Measurements from ENCODE around the gene FPR2. TPM values are rescaled to one million over a fixed set of nuclear protein-coding genes. Genes with fewer than 3 reads are reported as not detected.

The FPR2 gene
- total and polyA plus RNA-seq, 12 donors: 0.17 to 5.8 (median 0.64) TPM; not detected in 1

- peaks cover 0 to 53% (median 22%) of the 10 kb centered on the region in 7 donors for H3K27me3 ChIP-seq
- intact Hi-C loops (cut with DNase I): no loop called here
- H3K4me1 ChIP-seq: peaks cover 0 to 57% (median 0%) of the 10 kb centered on the region in 9 donors
- DNase-seq (no peak), ATAC-seq (no peak)
- H3K27ac ChIP-seq: peak overlapping the region in 1 of 10 donors; percentile 34
- WGBS, 2 donors: 74 to 79% methylated on average over 13 of the region's 13 CpGs
- no peak for TF ChIP-seq CTCF (IDR thresholded peaks at IDR 0.05)
- no peaks in the 10 kb centered on the region for H3K9me3 ChIP-seq
- no peak overlapping the region for H3K4me3 ChIP-seq
- H3K36me3 ChIP-seq: peaks cover 0 to 1% (median 0%) of the 10 kb centered on the region in 9 donors
These were observed 21.3 kb upstream of the FPR2 start for GRCh38 chr19:51739466-51740213.

- Histone ChIP-seq H3K4me1 (peaks cover 0 to 54% (median 0%) of the 10 kb centered on the region in 9 donors), H3K9me3 (no peaks in the 10 kb centered on the region), H3K36me3 (peaks cover 0 to 7% (median 0%) of the 10 kb centered on the region in 9 donors), H3K27me3 (peaks cover 0 to 46% (median 16%) of the 10 kb centered on the region in 7 donors), H3K27ac (peak overlapping the region in 1 of 10 donors; percentile 34), H3K4me3 (no peak overlapping the region)
- DNase-seq: no peak
- 62 to 74% methylated on average over 5 of the region's 5 CpGs for WGBS, 2 donors
- intact Hi-C loops (cut with DNase I): no loop called here
- no peak for TF ChIP-seq CTCF (IDR thresholded peaks at IDR 0.05)
- no peak for ATAC-seq
These were observed 20.6 kb upstream of the FPR2 start for GRCh38 chr19:51740356-51740755.

DNA sequence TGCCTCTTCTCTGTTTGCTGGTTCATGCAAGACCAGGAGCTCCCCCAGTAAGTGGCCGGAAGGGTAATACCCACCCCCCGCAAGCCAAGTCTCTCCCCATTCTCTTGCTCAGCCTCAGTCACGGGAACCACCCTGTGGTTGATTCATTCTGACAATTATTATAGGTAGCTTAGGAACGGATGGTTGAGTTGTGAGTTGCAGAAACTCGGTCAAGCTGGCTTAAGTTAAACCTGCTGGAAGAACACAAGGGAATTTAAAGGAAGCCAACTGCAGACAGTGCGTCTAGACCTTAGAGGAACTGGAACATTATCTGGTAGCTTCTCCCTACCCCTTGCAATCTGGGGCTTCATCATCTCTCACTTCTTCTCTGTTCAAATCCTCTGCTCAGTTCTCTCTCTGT is 18.2 kb upstream of the FPR2 start:
- DNase-seq: no peak
- ATAC-seq: no peak
- intact Hi-C loops (cut with DNase I): no loop called here
- WGBS, 2 donors: 53 to 54% methylated on average over 6 of the region's 6 CpGs
- Histone ChIP-seq H3K4me3 (no peak overlapping the region), H3K9me3 (no peaks in the 10 kb centered on the region), H3K36me3 (peaks cover 0 to 24% (median 0%) of the 10 kb centered on the region in 9 donors), H3K27me3 (peaks cover 0 to 33% (median 7%) of the 10 kb centered on the region in 7 donors), H3K4me1 (peaks cover 0 to 37% (median 0%) of the 10 kb centered on the region in 9 donors), H3K27ac (no peak overlapping the region)
- TF ChIP-seq CTCF (IDR thresholded peaks at IDR 0.05): no peak

DNA sequence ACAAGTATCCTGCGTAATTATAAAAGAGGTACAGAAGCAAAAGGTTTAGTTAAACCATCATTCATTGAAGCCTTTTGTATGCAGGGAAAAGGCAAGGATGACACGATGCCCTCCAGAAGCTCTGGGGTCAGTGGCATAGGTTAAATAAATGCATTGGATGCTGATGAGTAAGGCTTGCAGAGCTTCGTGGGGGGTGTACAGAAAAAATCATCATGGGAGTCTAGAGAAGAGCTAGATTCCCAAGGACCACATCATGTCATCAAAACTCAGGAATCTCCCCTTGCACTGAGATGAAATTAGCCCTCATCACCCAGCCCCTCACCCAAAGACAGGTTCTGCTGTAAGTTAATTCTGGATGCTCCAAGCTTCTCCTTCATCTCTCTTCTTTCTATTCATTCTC is 17.6 kb upstream of the FPR2 start:
- no peak overlapping the region for H3K4me3 ChIP-seq
- peaks cover 0 to 34% (median 7%) of the 10 kb centered on the region in 7 donors for H3K27me3 ChIP-seq
- H3K9me3 ChIP-seq: no peaks in the 10 kb centered on the region
- DNase-seq (no peak), ATAC-seq (no peak)
- intact Hi-C loops (cut with DNase I): no loop called here
- WGBS, 2 donors: 87 to 88% methylated on average over 3 of the region's 3 CpGs
- peaks cover 0 to 24% (median 0%) of the 10 kb centered on the region in 9 donors for H3K36me3 ChIP-seq
- TF ChIP-seq CTCF (IDR thresholded peaks at IDR 0.05): no peak
- H3K4me1 ChIP-seq: peaks cover 0 to 34% (median 0%) of the 10 kb centered on the region in 9 donors
- no peak overlapping the region for H3K27ac ChIP-seq

Measured in heart right ventricle (tissue), 16 donors.